HepG2 (cell line): ENCODE data around the gene GLIPR1L2. TPM values are rescaled to one million over a fixed set of nuclear protein-coding genes. Genes with fewer than 3 reads are reported as not detected.

ENCODE experiments used
- ATF2 ChIP-seq: sonication (generic); formaldehyde crosslinking; IDR thresholded peaks from 2 replicates; pipeline ENCODE4 v1.4.0; 2020; ENCODE audit warnings: missing genetic modification reagents
- DDIT3 ChIP-seq: sonication (generic); formaldehyde crosslinking; IDR thresholded peaks from 2 replicates; pipeline ENCODE4 v1.4.0; 2020; ENCODE audit warnings: mild to moderate bottlenecking, missing genetic modification reagents
- LRRFIP1 ChIP-seq: sonication (generic); formaldehyde crosslinking; conservative IDR thresholded peaks from 2 replicates; pipeline ENCODE4 v1.4.0; 2020; ENCODE audit warnings: missing genetic modification reagents
- MTA1 ChIP-seq: sonication (generic); formaldehyde crosslinking; IDR thresholded peaks from 2 replicates; pipeline ENCODE4 v1.4.0; 2020; ENCODE audit warnings: missing genetic modification reagents, mild to moderate bottlenecking, borderline replicate concordance
- NBN ChIP-seq: fragments of 450-650 bp; conservative IDR thresholded peaks from 2 replicates; pipeline ENCODE4 v1.6.1; 2017
- TAF1 ChIP-seq: sonication (generic); formaldehyde crosslinking; IDR thresholded peaks from 2 replicates; pipeline ENCODE4 v1.4.0; 2020; ENCODE audit warnings: missing genetic modification reagents
- ZHX2 ChIP-seq, 2 experiments: sonication (generic) in 1 of 2; formaldehyde crosslinking in 1 of 2; IDR thresholded peaks; 2 replicates each; pipeline versions ENCODE4 v1.6.1 to v1.9.0; 2014 to 2022; ENCODE audit warnings: antibody characterized with exemption in 1 of 2, borderline replicate concordance in 1 of 2, inconsistent platforms in 1 of 2, low read depth in 1 of 2, missing genetic modification reagents in 1 of 2
- polyA plus RNA-seq, 8 experiments: library from polyadenylated mRNA; depleted of rRNA in 3 of 8; stranded (reverse) in 7 of 8; unstranded in 1 of 8; fragments of >200 nt; fragmentation: Illumina TruSeq in 4 of 8; extraction: Trizol in 4 of 8; gene quantifications; 2 replicates each; pipeline versions ENCODE4 v1.2.1 to v1.2.3, GENCODE V29; 2011 to 2016; ENCODE audit warnings: low read depth in 4 of 8, missing spikeins in 1 of 8, mixed read lengths in 1 of 8; ENCODE audit not compliant: insufficient read depth in 1 of 8
- total RNA-seq, 5 experiments: library from RNA; depleted of rRNA; stranded (reverse); fragments of >200 nt; fragmentation: Illumina TruSeq; extraction: Trizol; gene quantifications; 2 replicates each; pipeline ENCODE4 v1.2.3, GENCODE V29; 2016; ENCODE audit warnings: low read depth in 1 of 5

GLIPR1L2 gene
- total and polyA plus RNA-seq, 2 of the 13 experiments (the other 11 are each of a cell fraction or from before 2014, with no cell fraction given) = not detected

- TF ChIP-seq ZHX2 (IDR thresholded peaks at IDR 0.05; ENCODE audit: low read depth) (no peak), ZHX2 (CRISPR knock-in tag; IDR thresholded peaks at IDR 0.05; ENCODE audit: borderline replicate concordance) (no peak), LRRFIP1 (no peak), TAF1 (no peak), DDIT3 (CRISPR knock-in tag) (no peak), NBN (no peak), MTA1 (no peak), ATF2 (CRISPR knock-in tag) (no peak)
Observed at GRCh38 chr12:75409830-75410229, 18.9 kb downstream of the GLIPR1L2 start (continued).
